KMS-11 (cell line): ENCODE results near the gene CTDSP1.

Experiments used
- H2AFZ ChIP-seq: fragments of 200-600 bp; sonication (generic); 2 replicates; pipeline ENCODE4 v1.6.1; 2016; ENCODE audit warnings: antibody characterized with exemption, mixed run types, low read depth
- H3K27ac ChIP-seq: fragments of 200-600 bp; sonication (generic); 2 replicates; pipeline ENCODE4 v1.6.1; 2016; ENCODE audit warnings: mild to moderate bottlenecking, mixed run types
- H3K27me3 ChIP-seq: fragments of 200-600 bp; sonication (generic); 2 replicates; pipeline ENCODE4 v1.6.1; 2017; ENCODE audit warnings: mild to moderate bottlenecking, low read depth, mixed run types, moderate library complexity; ENCODE audit not compliant: insufficient read depth
- H3K36me3 ChIP-seq: fragments of 200-600 bp; sonication (generic); 2 replicates; pipeline ENCODE4 v1.6.1; 2017; ENCODE audit warnings: mild to moderate bottlenecking, mixed run types; ENCODE audit not compliant: insufficient read depth
- H3K4me1 ChIP-seq: fragments of 200-600 bp; sonication (generic); 2 replicates; pipeline ENCODE4 v1.6.1; 2016; ENCODE audit warnings: mild to moderate bottlenecking, low read depth, mixed run types; ENCODE audit not compliant: poor library complexity, severe bottlenecking
- H3K4me2 ChIP-seq: fragments of 200-600 bp; sonication (generic); 2 replicates; pipeline ENCODE4 v1.7.0; 2016; ENCODE audit warnings: mild to moderate bottlenecking, mixed run types
- H3K4me3 ChIP-seq: fragments of 200-600 bp; sonication (generic); IDR thresholded peaks from 2 replicates; pipeline ENCODE4 v1.6.1; 2017; ENCODE audit warnings: low read depth, low read length, mixed read lengths; ENCODE audit not compliant: insufficient read depth
- H3K79me2 ChIP-seq: fragments of 200-600 bp; sonication (generic); 2 replicates; pipeline ENCODE4 v1.6.1; 2016; ENCODE audit warnings: low read depth, mixed run types; ENCODE audit not compliant: insufficient read depth
- H3K9ac ChIP-seq: fragments of 200-600 bp; sonication (generic); 2 replicates; pipeline ENCODE4 v1.6.1; 2016; ENCODE audit warnings: mild to moderate bottlenecking, mixed run types
- H4K20me1 ChIP-seq: fragments of 200-600 bp; sonication (generic); 2 replicates; pipeline ENCODE4 v1.6.1; 2016; ENCODE audit warnings: mild to moderate bottlenecking, mixed run types; ENCODE audit not compliant: insufficient read depth
- TF ChIP-seq, protein P1 (sequence below): fragments of 200-600 bp; sonication (generic); conservative IDR thresholded peaks from 2 replicates; pipeline ENCODE4 v1.6.1; 2017; ENCODE audit warnings: low read depth, mild to moderate bottlenecking, antibody characterized with exemption, low read length, moderate library complexity, mixed read lengths

CTDSP1 gene

DNA sequence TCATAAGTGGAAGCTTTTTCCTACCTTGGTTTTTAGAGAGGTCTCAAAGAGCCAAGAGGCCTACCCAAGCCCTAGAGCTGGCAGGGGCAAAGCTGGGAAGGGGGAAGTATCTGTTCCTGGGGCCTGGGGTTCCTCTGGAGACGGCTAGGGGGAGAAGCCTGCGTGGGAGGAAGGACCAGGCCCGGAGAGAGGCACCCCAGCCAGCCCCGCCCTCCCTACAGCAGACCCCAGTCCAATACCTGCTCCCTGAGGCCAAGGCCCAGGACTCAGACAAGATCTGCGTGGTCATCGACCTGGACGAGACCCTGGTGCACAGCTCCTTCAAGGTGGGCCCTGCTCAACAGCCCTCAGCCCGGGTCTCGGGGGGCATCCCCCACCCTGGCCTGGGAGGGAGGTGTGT, 2.2 kb downstream of the CTDSP1 start:
- peaks cover 17% of the 10 kb centered on the region; the same call in 1 of the 2 replicates for H3K79me2 ChIP-seq
- peaks cover 22% of the 10 kb centered on the region for H3K4me1 ChIP-seq
- no peaks in the 10 kb centered on the region for H3K36me3 ChIP-seq
- TF ChIP-seq, protein P1, sequence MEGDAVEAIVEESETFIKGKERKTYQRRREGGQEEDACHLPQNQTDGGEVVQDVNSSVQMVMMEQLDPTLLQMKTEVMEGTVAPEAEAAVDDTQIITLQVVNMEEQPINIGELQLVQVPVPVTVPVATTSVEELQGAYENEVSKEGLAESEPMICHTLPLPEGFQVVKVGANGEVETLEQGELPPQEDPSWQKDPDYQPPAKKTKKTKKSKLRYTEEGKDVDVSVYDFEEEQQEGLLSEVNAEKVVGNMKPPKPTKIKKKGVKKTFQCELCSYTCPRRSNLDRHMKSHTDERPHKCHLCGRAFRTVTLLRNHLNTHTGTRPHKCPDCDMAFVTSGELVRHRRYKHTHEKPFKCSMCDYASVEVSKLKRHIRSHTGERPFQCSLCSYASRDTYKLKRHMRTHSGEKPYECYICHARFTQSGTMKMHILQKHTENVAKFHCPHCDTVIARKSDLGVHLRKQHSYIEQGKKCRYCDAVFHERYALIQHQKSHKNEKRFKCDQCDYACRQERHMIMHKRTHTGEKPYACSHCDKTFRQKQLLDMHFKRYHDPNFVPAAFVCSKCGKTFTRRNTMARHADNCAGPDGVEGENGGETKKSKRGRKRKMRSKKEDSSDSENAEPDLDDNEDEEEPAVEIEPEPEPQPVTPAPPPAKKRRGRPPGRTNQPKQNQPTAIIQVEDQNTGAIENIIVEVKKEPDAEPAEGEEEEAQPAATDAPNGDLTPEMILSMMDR: no peak
- H3K9ac ChIP-seq: no peak overlapping the region; the same call in 1 of the 2 replicates
- no peaks in the 10 kb centered on the region for H4K20me1 ChIP-seq
- no peak overlapping the region for H3K4me3 ChIP-seq
- peak overlapping the region; percentile 48; the same call in 1 of the 2 replicates for H3K4me2 ChIP-seq
- no peak overlapping the region for H3K27ac ChIP-seq
- no peaks in the 10 kb centered on the region for H3K27me3 ChIP-seq
- H2AFZ ChIP-seq: no peak overlapping the region

DNA sequence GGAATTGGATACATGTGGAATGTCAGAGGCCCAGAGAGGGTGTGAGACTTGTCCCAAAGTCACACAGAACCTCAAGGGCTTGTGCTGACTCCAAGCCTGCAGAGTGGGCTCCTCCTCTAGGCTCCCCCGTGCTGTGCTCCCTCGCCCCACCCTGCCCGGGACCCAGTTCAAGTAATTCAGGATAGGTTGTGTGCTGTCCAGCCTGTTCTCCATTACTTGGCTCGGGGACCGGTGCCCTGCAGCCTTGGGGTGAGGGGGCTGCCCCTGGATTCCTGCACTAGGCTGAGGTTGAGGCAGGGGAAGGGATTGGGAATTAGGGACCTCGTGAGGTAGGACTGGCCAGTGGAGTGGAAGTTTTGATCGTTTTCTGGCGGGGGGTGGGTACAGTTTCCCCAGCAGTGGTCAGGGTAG, 2.8 kb downstream of the CTDSP1 start:
- H3K36me3 ChIP-seq: no peaks in the 10 kb centered on the region
- no peaks in the 10 kb centered on the region for H4K20me1 ChIP-seq
- no peaks in the 10 kb centered on the region for H3K27me3 ChIP-seq
- H3K4me1 ChIP-seq: peaks cover 22% of the 10 kb centered on the region
- H3K4me3 ChIP-seq: no peak overlapping the region
- no peak overlapping the region for H2AFZ ChIP-seq
- H3K79me2 ChIP-seq: peaks cover 17% of the 10 kb centered on the region; the same call in 1 of the 2 replicates
- H3K27ac ChIP-seq: no peak overlapping the region
- no peak overlapping the region for H3K4me2 ChIP-seq
- TF ChIP-seq, protein P1: no peak
- H3K9ac ChIP-seq: no peak overlapping the region

DNA sequence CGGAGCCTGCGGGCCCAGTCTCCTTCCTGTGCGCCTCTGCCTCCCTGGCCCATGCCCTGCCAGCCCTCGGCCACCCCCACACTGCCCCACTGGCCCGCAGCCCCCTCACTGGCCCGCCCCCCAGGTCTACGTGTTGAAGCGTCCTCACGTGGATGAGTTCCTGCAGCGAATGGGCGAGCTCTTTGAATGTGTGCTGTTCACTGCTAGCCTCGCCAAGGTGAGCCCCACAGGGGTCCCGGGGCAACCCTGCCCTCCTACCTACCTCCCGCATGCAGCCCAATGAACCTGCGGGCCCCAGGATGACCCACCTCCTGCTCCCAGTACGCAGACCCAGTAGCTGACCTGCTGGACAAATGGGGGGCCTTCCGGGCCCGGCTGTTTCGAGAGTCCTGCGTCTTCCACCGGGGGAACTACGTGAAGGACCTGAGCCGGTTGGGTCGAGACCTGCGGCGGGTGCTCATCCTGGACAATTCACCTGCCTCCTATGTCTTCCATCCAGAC, 3.3 kb downstream of the CTDSP1 start:
- TF ChIP-seq, protein P1: no peak
- Histone ChIP-seq H3K36me3 (no peaks in the 10 kb centered on the region), H2AFZ (no peak overlapping the region), H3K79me2 (peaks cover 17% of the 10 kb centered on the region; the same call in 1 of the 2 replicates), H3K27me3 (no peaks in the 10 kb centered on the region), H3K27ac (no peak overlapping the region), H3K4me3 (no peak overlapping the region), H4K20me1 (no peaks in the 10 kb centered on the region), H3K4me1 (peaks cover 27% of the 10 kb centered on the region), H3K9ac (no peak overlapping the region), H3K4me2 (no peak overlapping the region)

DNA sequence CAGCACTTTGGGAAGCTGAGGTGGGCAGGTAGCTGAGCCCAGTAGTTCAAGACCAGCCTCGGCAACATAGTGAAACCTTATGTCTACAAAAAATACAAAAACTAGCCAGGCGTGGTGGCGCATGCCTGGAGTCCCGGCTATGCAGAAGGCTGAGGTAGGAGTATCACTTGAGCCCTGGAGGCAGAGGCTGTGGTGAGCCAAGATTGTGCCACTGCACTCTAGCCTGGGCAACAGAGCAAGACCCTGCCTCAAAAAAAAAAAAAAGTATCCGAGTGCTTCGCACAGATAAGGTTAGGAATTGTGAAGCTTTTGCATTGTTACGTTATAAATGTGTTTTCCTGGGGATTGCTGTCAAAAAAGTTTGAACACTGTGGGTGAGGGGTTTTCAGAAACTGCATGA, 4.1 kb downstream of the CTDSP1 start:
- peaks cover 17% of the 10 kb centered on the region; the same call in 1 of the 2 replicates for H3K79me2 ChIP-seq
- no peak overlapping the region for H3K4me3 ChIP-seq
- H3K4me1 ChIP-seq: peaks cover 33% of the 10 kb centered on the region

More for the DNA sequence above, 4.1 kb downstream of the CTDSP1 start:
- Histone ChIP-seq H3K27ac (no peak overlapping the region), H3K36me3 (no peaks in the 10 kb centered on the region), H2AFZ (no peak overlapping the region), H4K20me1 (no peaks in the 10 kb centered on the region), H3K4me2 (no peak overlapping the region), H3K9ac (no peak overlapping the region), H3K27me3 (no peaks in the 10 kb centered on the region)
- TF ChIP-seq, protein P1: no peak
